HG03457 (cell line): ENCODE measurements around the gene SNUPN.

Source experiments
- ATAC-seq: cut with Tn5 transposase; IDR thresholded peaks from one replicate; pipeline ENCODE4 v1.9.1; 2021; ENCODE audit warnings: moderate number of reproducible peaks; ENCODE audit not compliant: unreplicated experiment

Gene SNUPN

DNA sequence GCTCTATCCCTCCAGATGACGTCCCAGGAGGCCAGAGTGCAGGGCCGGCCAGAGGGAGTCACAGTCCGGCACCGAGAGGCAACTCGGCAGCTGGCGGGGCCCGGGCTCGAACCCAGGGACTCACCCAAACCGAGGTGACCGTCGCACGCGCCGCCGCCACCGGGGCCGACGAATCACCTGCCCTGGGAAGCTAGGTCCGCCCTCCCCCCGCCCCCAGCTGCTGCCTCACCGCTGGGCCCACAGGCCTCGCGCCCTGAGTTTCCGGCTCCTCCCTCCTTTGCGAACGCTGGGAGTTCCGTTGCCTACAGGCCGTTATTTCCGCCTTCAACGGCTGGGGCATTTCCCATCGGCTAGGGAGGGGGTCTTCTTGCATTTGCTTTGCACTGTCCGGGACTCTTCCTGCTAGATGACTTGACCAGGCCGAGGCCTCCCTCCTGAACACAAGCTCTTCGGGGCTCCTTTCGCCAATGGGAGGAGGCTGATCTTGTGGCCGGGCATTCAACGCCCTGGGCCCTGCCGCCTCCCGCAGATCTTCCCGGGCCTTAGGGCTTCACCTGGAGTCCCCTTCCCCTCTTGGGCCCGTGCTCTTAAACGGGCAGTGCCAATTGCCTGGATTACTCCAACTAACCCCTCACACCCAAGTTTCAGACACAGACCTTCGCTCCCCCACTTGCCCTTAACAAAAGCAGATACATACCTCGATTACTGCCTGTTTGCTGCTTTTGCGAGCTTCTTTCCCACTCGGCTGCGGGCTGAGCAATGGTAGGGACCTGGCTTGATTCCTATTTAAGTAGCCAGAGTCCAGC lies at the start of gene SNUPN:
Gene SNUPN, minus strand, starts transcription at position 184 of the 806 bp plus-strand sequence. CDS start 4,674 bp downstream, outside the sequence.
- peak; percentile 67 for ATAC-seq

- ATAC-seq: no peak
Measured at GRCh38 chr15:75674366-75674765, 48.8 kb upstream of the SNUPN start.

- ATAC-seq: no peak
Measured at GRCh38 chr15:75673426-75674235, 48.1 kb upstream of the SNUPN start.

DNA sequence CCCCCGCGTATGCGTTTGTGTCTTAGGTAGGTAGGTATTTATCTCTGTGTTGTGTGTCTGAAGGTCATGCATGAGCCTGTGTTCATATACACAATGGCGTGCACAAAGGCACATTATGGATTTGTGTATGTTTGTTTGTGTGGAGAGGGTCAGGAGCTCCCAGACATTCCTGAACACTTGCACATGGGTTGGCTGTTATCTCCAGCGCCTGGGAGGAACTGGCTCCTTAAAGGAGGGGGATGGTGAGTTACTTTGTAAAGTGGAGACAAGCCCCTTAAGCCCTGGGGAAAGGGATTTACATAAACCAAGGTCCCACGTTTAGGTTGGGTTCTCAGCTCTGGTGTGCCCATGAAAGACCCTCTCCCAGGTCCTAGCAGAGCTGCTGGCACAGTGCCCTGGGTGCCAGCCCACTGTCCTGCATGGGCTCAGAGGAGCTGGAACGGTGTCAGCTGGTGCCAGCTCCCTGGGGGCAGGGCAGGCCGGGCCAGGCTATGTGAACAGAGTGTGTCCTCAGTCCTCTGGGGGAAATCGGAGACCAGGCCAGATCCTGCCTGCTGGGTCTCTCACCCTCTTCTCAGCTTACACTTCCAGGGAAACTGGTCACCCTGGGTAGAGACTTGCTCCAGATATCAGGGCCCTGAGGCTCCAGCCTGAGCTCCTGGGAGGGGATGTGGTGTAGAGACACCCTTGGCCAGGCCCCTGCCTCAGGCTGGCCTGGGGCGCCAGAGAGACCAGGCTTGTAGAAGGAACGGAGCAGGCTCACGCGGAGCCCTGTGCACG lies 47.3 kb upstream of the SNUPN start:
- no peak for ATAC-seq

DNA sequence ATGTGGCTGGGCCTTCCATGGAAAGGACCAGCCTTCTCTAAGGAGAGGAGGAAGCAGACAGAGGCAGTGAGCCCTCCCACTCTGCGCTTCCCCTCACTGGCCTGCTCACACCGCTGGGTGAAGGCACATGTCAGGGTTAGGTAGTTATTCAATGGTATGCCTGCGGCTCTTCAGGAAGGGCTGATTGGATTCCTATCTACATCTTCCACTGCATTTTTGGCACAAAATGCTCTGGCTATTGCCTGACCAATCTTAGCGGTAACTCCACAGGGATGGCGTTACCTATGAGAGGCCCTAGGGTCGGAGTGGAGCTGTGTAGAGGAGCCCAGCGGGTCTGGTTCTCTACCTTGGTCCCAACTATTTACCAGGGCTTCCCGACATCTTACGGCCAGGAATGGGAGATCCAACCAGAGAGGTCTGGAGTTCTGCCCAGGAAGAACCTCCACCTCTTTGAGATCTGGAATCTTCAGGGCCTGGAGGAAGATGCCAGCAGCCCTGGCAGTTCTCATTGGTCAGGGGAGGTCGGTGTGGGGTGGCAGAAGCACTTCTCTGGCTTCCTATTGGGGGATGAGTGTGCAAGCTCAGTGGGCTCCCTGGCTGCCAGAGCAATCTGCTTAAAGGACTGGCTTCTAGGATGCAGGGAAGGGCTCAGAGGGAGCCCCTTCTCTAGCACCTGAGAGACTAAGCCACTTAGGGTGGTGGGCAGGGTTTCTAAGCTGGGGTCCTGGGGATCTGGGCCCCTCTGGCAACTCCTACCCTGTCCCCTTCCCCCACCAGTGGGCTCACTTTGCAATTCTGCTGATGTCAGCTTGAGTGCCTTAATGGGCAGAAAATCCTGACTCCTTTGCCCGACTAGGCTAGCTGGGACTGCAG lies 46.4 kb upstream of the SNUPN start:
- ATAC-seq: no peak

DNA sequence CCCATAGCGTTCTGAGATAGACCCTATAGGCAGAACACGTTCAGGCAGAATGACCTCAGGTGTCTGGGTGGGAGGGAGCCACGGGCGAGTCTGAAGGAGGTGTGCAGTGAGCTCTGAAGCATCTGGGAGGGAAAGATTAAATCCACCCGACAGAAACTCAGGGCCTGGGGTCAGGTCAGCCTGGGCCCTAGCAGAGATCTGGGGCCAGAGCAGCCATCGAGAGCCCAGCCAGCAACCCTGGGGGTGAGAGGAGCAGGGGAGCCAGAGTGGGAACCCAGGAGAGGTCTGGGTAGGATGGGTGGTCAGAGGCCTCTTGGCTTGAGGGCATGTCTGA lies 44.3 kb upstream of the SNUPN start:
- no peak for ATAC-seq

DNA sequence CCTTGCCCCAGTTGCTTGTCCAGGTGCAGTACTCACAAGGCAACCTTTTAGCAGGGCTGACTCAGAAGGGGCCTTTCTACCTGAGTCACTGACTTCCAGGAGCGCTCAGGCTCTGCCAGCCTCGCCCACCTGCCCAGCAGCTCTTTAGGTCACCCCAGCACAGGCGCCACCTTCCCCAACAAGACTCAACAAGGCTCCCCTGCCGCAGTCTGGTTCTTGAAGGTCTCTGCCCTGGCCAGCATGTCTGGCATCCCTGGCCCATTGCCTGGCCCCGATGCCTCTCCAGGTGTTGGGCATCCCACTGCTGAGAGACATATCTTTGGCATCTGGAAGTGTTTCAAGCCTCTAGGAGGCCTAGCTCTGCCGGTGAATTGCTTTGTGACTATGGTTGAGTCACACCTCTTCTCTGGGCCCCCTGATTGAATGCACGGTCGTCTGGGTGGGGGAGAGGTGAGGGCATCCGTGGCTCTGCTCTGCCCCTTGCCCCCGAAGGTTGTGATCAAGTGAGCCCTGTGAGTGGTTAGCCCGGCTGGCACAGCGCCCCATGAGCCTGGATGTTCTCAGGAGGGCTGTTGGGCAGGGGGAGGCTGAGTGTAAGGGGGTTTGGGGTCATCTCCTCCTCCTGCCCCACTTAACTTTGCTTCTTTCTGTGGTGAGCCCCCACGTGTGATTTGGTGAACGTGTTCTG lies 43.8 kb upstream of the SNUPN start:
- ATAC-seq: no peak

DNA sequence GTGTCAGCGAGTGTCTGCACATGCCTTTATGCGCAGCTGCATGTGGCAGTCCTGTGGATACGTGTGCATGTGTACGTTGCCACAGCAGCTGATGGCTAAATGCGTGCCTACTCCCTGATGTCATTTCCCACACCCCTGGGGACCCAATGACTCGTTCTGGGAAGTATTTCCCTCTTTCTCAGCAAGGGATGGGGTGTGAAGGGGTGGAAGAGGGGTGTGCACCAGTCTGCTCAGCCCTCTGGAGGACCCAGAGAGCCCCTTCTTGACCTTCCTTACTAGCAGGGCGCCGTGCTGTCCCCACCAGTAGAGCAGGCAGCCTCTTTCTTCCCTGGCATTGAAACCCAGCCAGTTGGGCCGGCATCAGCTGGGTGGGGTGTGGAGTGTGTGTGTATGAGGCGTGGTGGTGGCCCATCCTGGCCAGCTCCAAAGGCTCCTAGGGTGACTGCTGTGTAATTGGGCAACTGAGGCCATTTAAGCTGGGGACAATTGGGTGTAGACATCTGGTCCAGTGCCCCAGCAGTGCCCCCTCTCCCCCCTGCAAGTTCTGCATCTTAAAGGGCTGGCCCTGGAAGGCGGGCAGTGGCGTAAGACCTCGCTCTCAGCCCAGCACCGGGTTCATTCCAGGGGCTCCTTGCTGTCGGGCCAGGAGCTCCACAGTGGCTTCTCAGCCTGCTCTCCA lies 41.4 kb upstream of the SNUPN start:
- no peak for ATAC-seq

DNA sequence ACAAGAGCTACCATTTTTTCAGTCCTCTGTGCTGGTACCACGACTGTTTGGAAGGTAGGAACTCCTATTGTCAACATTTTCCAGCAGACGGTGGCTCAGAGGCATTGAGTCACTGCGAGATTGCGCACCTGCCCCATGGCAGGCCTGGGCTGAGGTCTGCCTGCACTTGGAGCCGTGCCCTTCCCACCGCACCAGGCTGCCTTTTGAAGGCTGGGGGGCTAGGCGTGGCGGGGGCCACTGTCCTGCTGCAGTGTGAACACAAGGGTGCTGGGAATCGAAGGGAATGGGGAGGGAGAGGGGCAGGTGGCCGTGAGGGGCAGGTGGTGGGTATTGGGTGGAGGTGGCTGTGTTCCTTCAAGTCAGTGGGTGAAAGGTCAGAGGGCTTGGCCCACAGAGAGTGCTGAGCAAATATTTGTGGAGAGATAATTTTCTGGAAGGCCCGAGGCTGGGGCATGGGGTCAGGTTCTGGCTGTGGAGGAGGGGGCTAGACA lies 38.5 kb upstream of the SNUPN start:
- no peak for ATAC-seq

GRCh38 chr15:75662823-75663519 lies 37.4 kb upstream of the SNUPN start:
- no peak for ATAC-seq

DNA sequence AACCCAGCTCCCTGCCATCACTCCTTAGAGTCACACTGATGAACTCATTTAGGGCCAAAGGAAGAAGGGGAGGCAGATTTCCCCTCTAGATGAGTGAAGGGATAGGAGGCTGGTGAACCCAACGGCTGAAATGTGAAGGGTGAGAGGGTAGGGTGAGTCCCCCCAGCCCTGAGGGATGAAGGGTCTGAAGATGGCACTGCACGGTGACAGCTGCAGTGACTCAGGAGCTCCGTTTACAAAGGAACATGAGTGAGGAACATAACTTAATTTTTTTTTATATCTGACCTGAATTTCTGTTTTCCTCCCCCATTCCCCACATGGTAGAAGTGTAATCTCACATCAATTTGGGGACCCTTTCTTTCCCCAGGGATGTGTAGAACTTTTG lies 36.2 kb upstream of the SNUPN start:
- no peak for ATAC-seq

GRCh38 chr15:75661100-75661755 lies 35.7 kb upstream of the SNUPN start:
- ATAC-seq: no peak

GRCh38 chr15:75659928-75660645 lies 34.6 kb upstream of the SNUPN start:
- no peak for ATAC-seq

- ATAC-seq: no peak
Measured at GRCh38 chr15:75659141-75659771, 33.7 kb upstream of the SNUPN start.

DNA sequence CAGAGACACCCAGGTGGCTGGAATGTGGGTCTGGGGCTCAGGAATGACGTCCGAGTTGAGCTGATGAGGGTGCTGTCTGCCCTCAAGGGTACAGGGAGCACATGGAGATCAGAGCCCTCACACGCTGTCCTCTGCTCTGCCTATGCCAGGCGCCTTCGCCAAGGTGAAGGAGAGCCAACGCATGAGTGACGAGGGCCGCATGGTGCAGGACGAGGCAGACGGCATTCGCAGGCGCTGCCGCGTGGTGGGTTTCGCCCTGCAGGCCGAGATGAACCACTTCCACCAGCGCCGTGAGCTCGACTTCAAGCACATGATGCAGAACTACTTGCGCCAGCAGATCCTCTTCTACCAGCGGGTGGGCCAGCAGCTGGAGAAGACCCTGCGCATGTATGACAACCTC lies 31.3 kb upstream of the SNUPN start:
- no peak for ATAC-seq

DNA sequence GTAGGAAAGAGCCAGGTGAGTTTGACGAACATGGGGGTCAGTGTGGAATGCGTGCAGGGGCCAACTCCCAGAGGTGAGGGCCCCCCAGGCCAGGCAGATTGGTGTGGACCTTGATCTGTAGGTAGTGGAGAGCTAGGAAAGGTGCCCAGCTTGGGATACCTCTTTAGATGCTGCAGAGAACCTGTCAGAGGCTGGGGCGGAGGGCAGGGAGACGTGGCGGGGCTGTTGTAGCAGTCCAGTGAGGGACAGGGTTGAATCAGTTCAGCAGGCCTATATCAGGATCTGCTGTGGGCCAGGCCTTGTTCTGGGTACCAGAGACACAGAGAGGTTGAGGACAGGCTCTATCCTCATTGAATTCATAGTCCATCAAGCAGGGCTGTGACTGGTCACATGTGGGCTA lies 30.8 kb upstream of the SNUPN start:
- ATAC-seq: no peak

- ATAC-seq: no peak
Measured at GRCh38 chr15:75655931-75656330, 30.4 kb upstream of the SNUPN start.
